HG02678 (cell line): ENCODE data around the gene IRX5.

Experiments
- ATAC-seq: cut with Tn5 transposase; IDR thresholded peaks from one replicate; pipeline ENCODE4 v1.9.1; 2021; ENCODE audit warnings: mild to moderate bottlenecking, moderate library complexity; ENCODE audit not compliant: unreplicated experiment

Gene IRX5

GRCh38 chr16:54929090-54930004, 1.3 kb upstream of the IRX5 start:
- peak; percentile 93 for ATAC-seq

GRCh38 chr16:54930869-54931119, 129 bp downstream of the IRX5 start:
- no peak for ATAC-seq

GRCh38 chr16:54931120-54932014, 702 bp downstream of the IRX5 start:
- no peak for ATAC-seq

GRCh38 chr16:54932021-54932660, 1.5 kb downstream of the IRX5 start:
- no peak for ATAC-seq

GRCh38 chr16:54932737-54933254, 2.1 kb downstream of the IRX5 start:
- ATAC-seq: no peak

GRCh38 chr16:54933281-54934011, 2.8 kb downstream of the IRX5 start:
- ATAC-seq: no peak

- ATAC-seq: no peak
Measured at GRCh38 chr16:54934481-54935265, 4.0 kb downstream of the IRX5 start.

GRCh38 chr16:54935266-54935968, 4.8 kb downstream of the IRX5 start:
- ATAC-seq: no peak

- no peak for ATAC-seq
Measured at GRCh38 chr16:54936201-54936978, 5.7 kb downstream of the IRX5 start.

GRCh38 chr16:54936979-54937670, 6.5 kb downstream of the IRX5 start:
- no peak for ATAC-seq

GRCh38 chr16:54937671-54938211, 7.1 kb downstream of the IRX5 start:
- ATAC-seq: no peak

GRCh38 chr16:54938212-54939028, 7.8 kb downstream of the IRX5 start:
- no peak for ATAC-seq

GRCh38 chr16:54939029-54939346, 8.3 kb downstream of the IRX5 start:
- no peak for ATAC-seq

- ATAC-seq: no peak
Measured at GRCh38 chr16:54939510-54940278, 9.0 kb downstream of the IRX5 start.

- ATAC-seq: no peak
Measured at GRCh38 chr16:54940279-54940604, 9.6 kb downstream of the IRX5 start.

- ATAC-seq: no peak
Measured at GRCh38 chr16:54942353-54942943, 11.8 kb downstream of the IRX5 start.
